SK-N-SH treated with all-trans-retinoic acid at 6 μM for 48 hours (cell line): ENCODE measurements around the gene SOX30.

ENCODE experiments used
- ATAC-seq: fragments of 200-7000 bp; cut with Tn5 transposase; 3 replicates; pipeline ENCODE4 v1.9.1; 2020; ENCODE audit warnings: mild to moderate bottlenecking, moderate library complexity
- ARNTL ChIP-seq: fragments of 450-650 bp; formaldehyde crosslinking; IDR thresholded peaks from 2 replicates; pipeline ENCODE4 v1.5.0; 2020; ENCODE audit warnings: low read depth, mild to moderate bottlenecking, moderate library complexity, borderline replicate concordance
- BACH2 ChIP-seq: fragments of 250-450 bp; sonication (Bioruptor Pico); IDR thresholded peaks from 2 replicates; pipeline ENCODE4 v1.9.0; 2021; ENCODE audit warnings: mild to moderate bottlenecking, borderline replicate concordance
- CREB5 ChIP-seq: fragments of 250-450 bp; sonication (Bioruptor Pico); IDR thresholded peaks from 2 replicates; pipeline ENCODE4 v1.5.1; 2020; ENCODE audit warnings: low read depth, mild to moderate bottlenecking, moderate library complexity
- CSDC2 ChIP-seq: fragments of 250-450 bp; sonication (Bioruptor Pico); IDR thresholded peaks from 2 replicates; pipeline ENCODE4 v1.5.0; 2020; ENCODE audit warnings: mild to moderate bottlenecking, moderate library complexity
- CSRNP3 ChIP-seq: fragments of 250-450 bp; sonication (Bioruptor Pico); IDR thresholded peaks from 2 replicates; pipeline ENCODE4 v1.5.1; 2021; ENCODE audit warnings: mild to moderate bottlenecking, moderate library complexity
- ESRRG ChIP-seq: fragments of 250-450 bp; sonication (Bioruptor Pico); IDR thresholded peaks from 2 replicates; pipeline ENCODE4 v1.6.1; 2021; ENCODE audit warnings: mild to moderate bottlenecking
- GLIS3 ChIP-seq: fragments of 250-450 bp; sonication (Bioruptor Pico); IDR thresholded peaks from 2 replicates; pipeline ENCODE4 v1.5.0; 2020; ENCODE audit warnings: mild to moderate bottlenecking, moderate library complexity
- ISL1 ChIP-seq: fragments of 250-450 bp; sonication (Bioruptor Pico); IDR thresholded peaks from 2 replicates; pipeline ENCODE4 v2.1.2; 2022; ENCODE audit warnings: mild to moderate bottlenecking, moderate library complexity
- OSR1 ChIP-seq: fragments of 250-450 bp; sonication (Bioruptor Pico); IDR thresholded peaks from 2 replicates; pipeline ENCODE4 v1.8.0; 2022; ENCODE audit warnings: moderate library complexity, mild to moderate bottlenecking, inconsistent platforms
- PATZ1 ChIP-seq: fragments of 250-450 bp; sonication (Bioruptor Pico); IDR thresholded peaks from 2 replicates; pipeline ENCODE4 v1.8.0; 2020; ENCODE audit warnings: mild to moderate bottlenecking, moderate library complexity, borderline replicate concordance
- PPARA ChIP-seq: fragments of 250-450 bp; sonication (Bioruptor Pico); IDR thresholded peaks from 2 replicates; pipeline ENCODE4 v1.5.0; 2020; ENCODE audit warnings: mild to moderate bottlenecking, borderline replicate concordance
- RARB ChIP-seq: fragments of 250-450 bp; sonication (Bioruptor Pico); IDR thresholded peaks from 2 replicates; pipeline ENCODE4 v1.8.0; 2021; ENCODE audit warnings: mild to moderate bottlenecking, moderate library complexity
- SNAI2 ChIP-seq: fragments of 250-450 bp; sonication (Bioruptor Pico); IDR thresholded peaks from 2 replicates; pipeline ENCODE4 v1.5.0; 2020; ENCODE audit warnings: mild to moderate bottlenecking, moderate library complexity
- TCF4 ChIP-seq: fragments of 250-450 bp; sonication (Bioruptor Pico); IDR thresholded peaks from 2 replicates; pipeline ENCODE4 v1.8.0; 2021; ENCODE audit warnings: mild to moderate bottlenecking, moderate library complexity, borderline replicate concordance
- TOX ChIP-seq: fragments of 250-450 bp; sonication (Bioruptor Pico); IDR thresholded peaks from 2 replicates; pipeline ENCODE4 v1.8.0; 2021; ENCODE audit warnings: mild to moderate bottlenecking, moderate library complexity, borderline replicate concordance
- TSHZ2 ChIP-seq: fragments of 250-450 bp; sonication (Bioruptor Pico); IDR thresholded peaks from 2 replicates; pipeline ENCODE4 v1.5.0; 2020; ENCODE audit warnings: mild to moderate bottlenecking, moderate library complexity
- ZC3H10 ChIP-seq: fragments of 250-450 bp; sonication (Bioruptor Pico); IDR thresholded peaks from 2 replicates; pipeline ENCODE4 v1.5.1; 2021; ENCODE audit warnings: mild to moderate bottlenecking, moderate library complexity
- ZFP30 ChIP-seq: fragments of 450-650 bp; formaldehyde crosslinking; IDR thresholded peaks from 2 replicates; pipeline ENCODE4 v1.5.0; 2022; ENCODE audit warnings: mild to moderate bottlenecking, moderate library complexity
- ZNF565 ChIP-seq: fragments of 450-650 bp; formaldehyde crosslinking; conservative IDR thresholded peaks from 2 replicates; pipeline ENCODE4 v1.5.0; 2020; ENCODE audit warnings: low read depth, mild to moderate bottlenecking, moderate library complexity
- ZNF70 ChIP-seq: fragments of 450-650 bp; formaldehyde crosslinking; IDR thresholded peaks from 2 replicates; pipeline ENCODE4 v1.5.0; 2020; ENCODE audit warnings: mild to moderate bottlenecking, moderate library complexity
- TF ChIP-seq, protein P1 (sequence below): fragments of 250-450 bp; sonication (Bioruptor Pico); IDR thresholded peaks from 2 replicates; pipeline ENCODE4 v1.8.0; 2021; ENCODE audit warnings: low read depth, mild to moderate bottlenecking, moderate library complexity, borderline replicate concordance

The SOX30 gene

GRCh38 chr5:157682257-157682656 is 30.0 kb upstream of the SOX30 start:
- ATAC-seq, result no peak
- TF ChIP-seq CSRNP3 (CRISPR knock-in tag) (no peak), PATZ1 (no peak), ESRRG (no peak), GLIS3 (CRISPR knock-in tag) (no peak), PPARA (CRISPR knock-in tag) (no peak), ZFP30 (CRISPR knock-in tag) (no peak), CREB5 (CRISPR knock-in tag) (no peak), SNAI2 (CRISPR knock-in tag) (no peak), ZC3H10 (CRISPR knock-in tag) (no peak), ISL1 (CRISPR knock-in tag) (no peak), TOX (no peak), RARB (CRISPR knock-in tag) (no peak), TSHZ2 (CRISPR knock-in tag) (no peak), TCF4 (CRISPR knock-in tag) (no peak)

DNA sequence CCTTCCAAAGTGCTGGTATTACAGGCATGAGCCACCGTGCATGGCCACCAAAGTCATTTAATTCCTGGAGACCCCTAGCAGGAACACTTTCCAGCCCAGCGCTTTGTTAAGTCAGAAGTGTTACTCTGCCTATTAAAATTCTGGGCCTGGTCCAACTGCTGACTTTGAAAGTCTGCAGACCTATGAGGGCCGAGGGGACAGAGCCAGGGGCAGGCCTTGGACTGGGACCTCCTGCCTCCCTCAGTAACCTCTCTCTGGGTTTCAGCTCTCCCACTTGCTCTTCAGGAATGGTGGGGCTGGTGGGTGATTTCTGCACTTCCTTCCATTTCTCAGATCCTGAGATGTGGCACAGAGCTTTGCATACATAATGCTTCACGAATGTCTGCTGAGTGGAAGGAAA is 28.8 kb upstream of the SOX30 start:
- TF ChIP-seq CSDC2 (CRISPR knock-in tag) (no peak), TCF4 (CRISPR knock-in tag) (no peak), CSRNP3 (CRISPR knock-in tag) (no peak), ZNF565 (no peak), GLIS3 (CRISPR knock-in tag) (no peak), BACH2 (CRISPR knock-in tag) (no peak), OSR1 (CRISPR knock-in tag) (no peak), SNAI2 (CRISPR knock-in tag) (no peak), ESRRG (no peak), ARNTL (CRISPR knock-in tag) (no peak)
- TF ChIP-seq, protein P1, sequence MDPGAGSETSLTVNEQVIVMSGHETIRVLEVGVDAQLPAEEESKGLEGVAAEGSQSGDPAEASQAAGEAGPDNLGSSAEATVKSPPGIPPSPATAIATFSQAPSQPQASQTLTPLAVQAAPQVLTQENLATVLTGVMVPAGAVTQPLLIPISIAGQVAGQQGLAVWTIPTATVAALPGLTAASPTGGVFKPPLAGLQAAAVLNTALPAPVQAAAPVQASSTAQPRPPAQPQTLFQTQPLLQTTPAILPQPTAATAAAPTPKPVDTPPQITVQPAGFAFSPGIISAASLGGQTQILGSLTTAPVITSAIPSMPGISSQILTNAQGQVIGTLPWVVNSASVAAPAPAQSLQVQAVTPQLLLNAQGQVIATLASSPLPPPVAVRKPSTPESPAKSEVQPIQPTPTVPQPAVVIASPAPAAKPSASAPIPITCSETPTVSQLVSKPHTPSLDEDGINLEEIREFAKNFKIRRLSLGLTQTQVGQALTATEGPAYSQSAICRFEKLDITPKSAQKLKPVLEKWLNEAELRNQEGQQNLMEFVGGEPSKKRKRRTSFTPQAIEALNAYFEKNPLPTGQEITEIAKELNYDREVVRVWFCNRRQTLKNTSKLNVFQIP (CRISPR knock-in tag), result no peak
- ATAC-seq, result no peak

DNA sequence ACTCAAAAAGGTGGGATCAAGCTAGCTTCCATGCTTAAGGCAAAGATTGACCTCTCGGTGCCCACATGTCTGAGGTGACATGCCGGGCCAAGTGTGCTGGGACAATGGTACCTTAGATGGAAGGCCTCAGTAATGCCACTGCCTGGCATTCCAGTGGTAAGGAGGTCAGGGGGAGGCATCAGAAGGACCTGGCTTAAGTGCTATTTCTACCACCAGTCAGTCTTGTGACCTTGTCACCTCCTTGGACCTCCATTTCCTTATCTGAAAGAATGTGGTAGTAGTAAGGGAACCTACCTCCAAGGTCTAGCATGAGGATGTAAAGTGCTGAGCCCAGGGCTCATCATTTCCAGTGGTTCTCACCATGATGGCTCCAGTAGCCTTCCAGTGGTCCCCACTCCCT is 28.0 kb upstream of the SOX30 start:
- ATAC-seq, result no peak
- TF ChIP-seq BACH2 (CRISPR knock-in tag) (no peak), ISL1 (CRISPR knock-in tag) (no peak), ZC3H10 (CRISPR knock-in tag) (no peak), ZNF70 (CRISPR knock-in tag) (no peak), CSRNP3 (CRISPR knock-in tag) (no peak), CSDC2 (CRISPR knock-in tag) (no peak)
- TF ChIP-seq, all 23 proteins: peak for 0
